Muscle layer of colon (tissue), 2 donors: Measurements from ENCODE around the gene AKAP13.

ENCODE experiments used
- H3K27ac ChIP-seq: one replicate; pipeline ENCODE4 v1.7.0; 2013; ENCODE audit warnings: low read depth, mild to moderate bottlenecking, low read length, moderate library complexity
- H3K27me3 ChIP-seq, 2 donors: one replicate each; pipeline ENCODE4 v1.7.0; 2013; ENCODE audit warnings: low read length in 2 of 2, mild to moderate bottlenecking in 2 of 2; ENCODE audit not compliant: insufficient read depth in 2 of 2, control insufficient read depth in 1 of 2
- H3K36me3 ChIP-seq: one replicate; pipeline ENCODE4 v1.7.0; 2013; ENCODE audit warnings: mild to moderate bottlenecking, low read length; ENCODE audit not compliant: insufficient read depth
- H3K4me1 ChIP-seq: one replicate; pipeline ENCODE4 v1.7.0; 2013; ENCODE audit warnings: mild to moderate bottlenecking, low read length; ENCODE audit not compliant: insufficient read depth
- H3K4me3 ChIP-seq, 2 donors: one replicate each; pipeline ENCODE4 v1.7.0; 2013; ENCODE audit warnings: low read length in 2 of 2, low read depth in 1 of 2, mild to moderate bottlenecking in 1 of 2, moderate library complexity in 1 of 2
- H3K9ac ChIP-seq: one replicate; pipeline ENCODE4 v1.7.0; 2013; ENCODE audit warnings: low read length
- H3K9me3 ChIP-seq: one replicate; pipeline ENCODE4 v1.7.0; 2013; ENCODE audit warnings: mild to moderate bottlenecking, low read length
- donor health status: abdominal sarcoma.
- donor health status: Adenocarcinoma of cecum.

Gene AKAP13

GRCh38 chr15:85419161-85419560 is 38.8 kb downstream of the AKAP13 start:
- H3K9ac ChIP-seq: no peak overlapping the region
- no peak overlapping the region for H3K4me3 ChIP-seq
- no peaks in the 10 kb centered on the region for H3K36me3 ChIP-seq
- no peaks in the 10 kb centered on the region for H3K9me3 ChIP-seq
- peaks cover 27% of the 10 kb centered on the region for H3K4me1 ChIP-seq
- H3K27me3 ChIP-seq: no peaks in the 10 kb centered on the region
- H3K27ac ChIP-seq: no peak overlapping the region

- no peaks in the 10 kb centered on the region for H3K36me3 ChIP-seq
- no peak overlapping the region for H3K4me3 ChIP-seq
- H3K9me3 ChIP-seq: no peaks in the 10 kb centered on the region
- H3K4me1 ChIP-seq: peaks cover 21% of the 10 kb centered on the region
- H3K9ac ChIP-seq: no peak overlapping the region
- H3K27ac ChIP-seq: no peak overlapping the region
- no peaks in the 10 kb centered on the region for H3K27me3 ChIP-seq
Measured at GRCh38 chr15:85421116-85421925, 40.9 kb downstream of the AKAP13 start.

- Histone ChIP-seq H3K27ac (no peak overlapping the region), H3K9me3 (no peaks in the 10 kb centered on the region), H3K4me1 (peaks cover 21% of the 10 kb centered on the region), H3K27me3 (no peaks in the 10 kb centered on the region), H3K4me3 (no peak overlapping the region), H3K36me3 (no peaks in the 10 kb centered on the region), H3K9ac (no peak overlapping the region)
Measured at GRCh38 chr15:85422607-85423006, 42.2 kb downstream of the AKAP13 start.

- Histone ChIP-seq H3K27me3 (no peaks in the 10 kb centered on the region), H3K36me3 (no peaks in the 10 kb centered on the region), H3K4me1 (peaks cover 21% of the 10 kb centered on the region), H3K9ac (no peak overlapping the region), H3K9me3 (no peaks in the 10 kb centered on the region), H3K4me3 (no peak overlapping the region), H3K27ac (no peak overlapping the region)
Measured at GRCh38 chr15:85423256-85423655, 42.9 kb downstream of the AKAP13 start.

GRCh38 chr15:85424154-85424553 is 43.8 kb downstream of the AKAP13 start:
- Histone ChIP-seq H3K27ac (no peak overlapping the region), H3K4me3 (no peak overlapping the region), H3K27me3 (no peaks in the 10 kb centered on the region), H3K9ac (no peak overlapping the region), H3K9me3 (no peaks in the 10 kb centered on the region), H3K4me1 (peaks cover 21% of the 10 kb centered on the region), H3K36me3 (no peaks in the 10 kb centered on the region)

- H3K27me3 ChIP-seq: no peaks in the 10 kb centered on the region
- no peak overlapping the region for H3K4me3 ChIP-seq
- H3K4me1 ChIP-seq: peaks cover 21% of the 10 kb centered on the region
- no peaks in the 10 kb centered on the region for H3K9me3 ChIP-seq
- H3K27ac ChIP-seq: no peak overlapping the region
- H3K9ac ChIP-seq: no peak overlapping the region
- no peaks in the 10 kb centered on the region for H3K36me3 ChIP-seq
Measured at GRCh38 chr15:85426481-85426880, 46.1 kb downstream of the AKAP13 start.

- Histone ChIP-seq H3K9ac (no peak overlapping the region), H3K4me3 (no peak overlapping the region), H3K4me1 (peaks cover 14% of the 10 kb centered on the region), H3K27ac (no peak overlapping the region), H3K9me3 (no peaks in the 10 kb centered on the region), H3K27me3 (no peaks in the 10 kb centered on the region), H3K36me3 (no peaks in the 10 kb centered on the region)
Measured at GRCh38 chr15:85427286-85428028, 47.1 kb downstream of the AKAP13 start.

- no peak overlapping the region for H3K4me3 ChIP-seq
- no peak overlapping the region for H3K27ac ChIP-seq
- H3K36me3 ChIP-seq: no peaks in the 10 kb centered on the region
- H3K9me3 ChIP-seq: no peaks in the 10 kb centered on the region
- no peak overlapping the region for H3K9ac ChIP-seq
- no peaks in the 10 kb centered on the region for H3K27me3 ChIP-seq
- no peaks in the 10 kb centered on the region for H3K4me1 ChIP-seq
Measured at GRCh38 chr15:85429522-85429921, 49.1 kb downstream of the AKAP13 start.

GRCh38 chr15:85430406-85431204 is 50.2 kb downstream of the AKAP13 start:
- Histone ChIP-seq H3K27me3 (no peaks in the 10 kb centered on the region), H3K9me3 (no peaks in the 10 kb centered on the region)

GRCh38 chr15:85439996-85440395 is 59.6 kb downstream of the AKAP13 start:
- Histone ChIP-seq H3K4me3 (no peak overlapping the region), H3K36me3 (no peaks in the 10 kb centered on the region), H3K27me3 (no peaks in the 10 kb centered on the region), H3K27ac (no peak overlapping the region), H3K4me1 (peaks cover 18% of the 10 kb centered on the region), H3K9me3 (no peaks in the 10 kb centered on the region), H3K9ac (no peak overlapping the region)

More at GRCh38 chr15:85430406-85431204, 50.2 kb downstream of the AKAP13 start:
- H3K4me3 ChIP-seq: no peak overlapping the region
- H3K27ac ChIP-seq: no peak overlapping the region
- no peaks in the 10 kb centered on the region for H3K4me1 ChIP-seq
- no peaks in the 10 kb centered on the region for H3K36me3 ChIP-seq
- no peak overlapping the region for H3K9ac ChIP-seq

- H3K9me3 ChIP-seq: no peaks in the 10 kb centered on the region
- H3K27ac ChIP-seq: no peak overlapping the region
- peaks cover 18% of the 10 kb centered on the region for H3K4me1 ChIP-seq
- H3K9ac ChIP-seq: no peak overlapping the region
- no peaks in the 10 kb centered on the region for H3K36me3 ChIP-seq
- H3K27me3 ChIP-seq: no peaks in the 10 kb centered on the region
- no peak overlapping the region for H3K4me3 ChIP-seq
Measured at GRCh38 chr15:85440451-85440850, 60.0 kb downstream of the AKAP13 start.
